Parathyroid adenoma (tissue), 2 donors: ENCODE results near the gene C19orf73.
A peak's percentile ranks its signal among the peaks of the same experiment; 100 is the strongest.
"Not testable (repeated sequence)": the region's sequence is repeated elsewhere in the genome, so short reads cannot be mapped to it uniquely, and the experiment has no call there.

Source experiments
- H2AFZ ChIP-seq: fragments of 300-600 bp; sonication (generic); one replicate; pipeline ENCODE4 v1.7.0; 2017; ENCODE audit warnings: antibody characterized with exemption, mild to moderate bottlenecking
- H3K27ac ChIP-seq: fragments of 300-600 bp; sonication (generic); one replicate; pipeline ENCODE4 v1.7.0; 2017
- H3K27me3 ChIP-seq: fragments of 300-600 bp; sonication (generic); one replicate; pipeline ENCODE4 v1.7.0; 2017; ENCODE audit warnings: low read length; ENCODE audit not compliant: control insufficient read depth, insufficient read depth
- H3K36me3 ChIP-seq: fragments of 300-600 bp; sonication (generic); one replicate; pipeline ENCODE4 v1.7.0; 2017; ENCODE audit warnings: low read length; ENCODE audit not compliant: control insufficient read depth, insufficient read depth
- H3K4me1 ChIP-seq: fragments of 300-600 bp; sonication (generic); one replicate; pipeline ENCODE4 v1.7.0; 2017; ENCODE audit warnings: control low read depth
- H3K4me2 ChIP-seq: fragments of 300-600 bp; sonication (generic); one replicate; pipeline ENCODE4 v1.7.0; 2017; ENCODE audit warnings: low read length
- H3K4me3 ChIP-seq: fragments of 300-600 bp; sonication (generic); one replicate; pipeline ENCODE4 v1.7.0; 2017; ENCODE audit warnings: low read depth, low read length
- H3K79me2 ChIP-seq: fragments of 300-600 bp; sonication (generic); one replicate; pipeline ENCODE4 v1.7.0; 2017; ENCODE audit warnings: control low read depth
- H3K9ac ChIP-seq: fragments of 300-600 bp; sonication (generic); one replicate; pipeline ENCODE4 v1.7.0; 2017; ENCODE audit warnings: mild to moderate bottlenecking
- H3K9me3 ChIP-seq: fragments of 300-600 bp; sonication (generic); one replicate; pipeline ENCODE4 v1.7.0; 2017; ENCODE audit warnings: low read length; ENCODE audit not compliant: control insufficient read depth
- CTCF ChIP-seq: fragments of 300-600 bp; sonication (generic); IDR thresholded peaks from one replicate; pipeline ENCODE4 v1.7.0; 2017; ENCODE audit warnings: antibody characterized with exemption, mild to moderate bottlenecking
- donor health status: primary hyperparathyroidism.

The C19orf73 gene

GRCh38 chr19:49074869-49075268, 44.1 kb downstream of the C19orf73 start:
- not testable (repeated sequence) for H3K4me2 ChIP-seq, H3K36me3 ChIP-seq, H3K4me3 ChIP-seq, H3K27me3 ChIP-seq, H3K27ac ChIP-seq, H3K4me1 ChIP-seq, H2AFZ ChIP-seq, H3K79me2 ChIP-seq, H3K9ac ChIP-seq, H3K9me3 ChIP-seq
- peak; percentile 73 for TF ChIP-seq CTCF

- H3K9ac ChIP-seq = no peak overlapping the region
- H3K27me3 ChIP-seq = peaks cover 5% of the 10 kb centered on the region
- no peaks in the 10 kb centered on the region for H3K79me2 ChIP-seq
- H3K4me3 ChIP-seq = no peak overlapping the region
- H3K9me3 ChIP-seq = no peaks in the 10 kb centered on the region
- no peak overlapping the region for H3K4me2 ChIP-seq
- H2AFZ ChIP-seq = no peak overlapping the region
- no peaks in the 10 kb centered on the region for H3K36me3 ChIP-seq
- no peaks in the 10 kb centered on the region for H3K4me1 ChIP-seq
- no peak for TF ChIP-seq CTCF
- no peak overlapping the region for H3K27ac ChIP-seq
Observed at GRCh38 chr19:49073514-49074378, 45.2 kb downstream of the C19orf73 start.

- no peak overlapping the region for H2AFZ ChIP-seq
- no peak for TF ChIP-seq CTCF
- H3K9ac ChIP-seq = no peak overlapping the region
- H3K79me2 ChIP-seq = no peaks in the 10 kb centered on the region
- H3K4me2 ChIP-seq = no peak overlapping the region
- H3K4me1 ChIP-seq = no peaks in the 10 kb centered on the region
- no peaks in the 10 kb centered on the region for H3K9me3 ChIP-seq
- peaks cover 5% of the 10 kb centered on the region for H3K27me3 ChIP-seq
- H3K27ac ChIP-seq = no peak overlapping the region
- H3K4me3 ChIP-seq = no peak overlapping the region
- H3K36me3 ChIP-seq = no peaks in the 10 kb centered on the region
Observed at GRCh38 chr19:49071860-49072547, 46.9 kb downstream of the C19orf73 start.

- no peak overlapping the region for H3K4me2 ChIP-seq
- no peak overlapping the region for H3K27ac ChIP-seq
- no peak overlapping the region for H2AFZ ChIP-seq
- H3K79me2 ChIP-seq = no peaks in the 10 kb centered on the region
- no peaks in the 10 kb centered on the region for H3K4me1 ChIP-seq
- no peak overlapping the region for H3K4me3 ChIP-seq
- no peaks in the 10 kb centered on the region for H3K36me3 ChIP-seq
- no peak overlapping the region for H3K9ac ChIP-seq
- H3K9me3 ChIP-seq = no peaks in the 10 kb centered on the region
- peaks cover 5% of the 10 kb centered on the region for H3K27me3 ChIP-seq
- no peak for TF ChIP-seq CTCF
Observed at GRCh38 chr19:49070416-49070815, 48.5 kb downstream of the C19orf73 start.
